RWPE2 (cell line): ENCODE data around the gene TBX15.

Experiments used
- ATAC-seq: fragments of 200-7000 bp; cut with Tn5 transposase; 3 replicates; pipeline ENCODE4 v1.9.1; 2021; ENCODE audit warnings: low read depth
- DNase-seq: peaks from one replicate; pipeline ENCODE4 v3.0.0-alpha.2; 2020; ENCODE audit warnings: low spot score
- H3K27ac ChIP-seq: fragments of 450-650 bp; 2 replicates; pipeline ENCODE4 v1.5.1; 2017; ENCODE audit warnings: mild to moderate bottlenecking; ENCODE audit not compliant: poor library complexity, severe bottlenecking
- H3K27me3 ChIP-seq: fragments of 250-450 bp; sonication (Bioruptor Pico); 2 replicates; pipeline ENCODE4 v1.5.1; 2021; ENCODE audit warnings: mild to moderate bottlenecking, moderate library complexity; ENCODE audit not compliant: insufficient read depth, poor library complexity, severe bottlenecking
- H3K36me3 ChIP-seq: fragments of 250-450 bp; sonication (Bioruptor Pico); 2 replicates; pipeline ENCODE4 v1.5.1; 2020; ENCODE audit warnings: low read depth, mild to moderate bottlenecking, moderate library complexity
- H3K4me1 ChIP-seq: fragments of 250-450 bp; sonication (Bioruptor Pico); 2 replicates; pipeline ENCODE4 v1.5.1; 2021; ENCODE audit warnings: mild to moderate bottlenecking, moderate library complexity; ENCODE audit not compliant: insufficient read depth, poor library complexity, severe bottlenecking
- H3K4me3 ChIP-seq: fragments of 250-450 bp; sonication (Bioruptor Pico); 2 replicates; pipeline ENCODE4 v1.5.1; 2021; ENCODE audit warnings: mild to moderate bottlenecking, moderate library complexity; ENCODE audit not compliant: severe bottlenecking
- H3K9me3 ChIP-seq: fragments of 250-450 bp; sonication (Bioruptor Pico); 2 replicates; pipeline ENCODE4 v1.5.1; 2021; ENCODE audit warnings: mild to moderate bottlenecking, moderate library complexity; ENCODE audit not compliant: severe bottlenecking
- TF ChIP-seq, protein P1 (sequence below): fragments of 450-650 bp; IDR thresholded peaks from one replicate; pipeline ENCODE4 v1.5.1; 2017; ENCODE audit warnings: mild to moderate bottlenecking, moderate library complexity; ENCODE audit not compliant: poor library complexity, severe bottlenecking

The TBX15 gene

DNA sequence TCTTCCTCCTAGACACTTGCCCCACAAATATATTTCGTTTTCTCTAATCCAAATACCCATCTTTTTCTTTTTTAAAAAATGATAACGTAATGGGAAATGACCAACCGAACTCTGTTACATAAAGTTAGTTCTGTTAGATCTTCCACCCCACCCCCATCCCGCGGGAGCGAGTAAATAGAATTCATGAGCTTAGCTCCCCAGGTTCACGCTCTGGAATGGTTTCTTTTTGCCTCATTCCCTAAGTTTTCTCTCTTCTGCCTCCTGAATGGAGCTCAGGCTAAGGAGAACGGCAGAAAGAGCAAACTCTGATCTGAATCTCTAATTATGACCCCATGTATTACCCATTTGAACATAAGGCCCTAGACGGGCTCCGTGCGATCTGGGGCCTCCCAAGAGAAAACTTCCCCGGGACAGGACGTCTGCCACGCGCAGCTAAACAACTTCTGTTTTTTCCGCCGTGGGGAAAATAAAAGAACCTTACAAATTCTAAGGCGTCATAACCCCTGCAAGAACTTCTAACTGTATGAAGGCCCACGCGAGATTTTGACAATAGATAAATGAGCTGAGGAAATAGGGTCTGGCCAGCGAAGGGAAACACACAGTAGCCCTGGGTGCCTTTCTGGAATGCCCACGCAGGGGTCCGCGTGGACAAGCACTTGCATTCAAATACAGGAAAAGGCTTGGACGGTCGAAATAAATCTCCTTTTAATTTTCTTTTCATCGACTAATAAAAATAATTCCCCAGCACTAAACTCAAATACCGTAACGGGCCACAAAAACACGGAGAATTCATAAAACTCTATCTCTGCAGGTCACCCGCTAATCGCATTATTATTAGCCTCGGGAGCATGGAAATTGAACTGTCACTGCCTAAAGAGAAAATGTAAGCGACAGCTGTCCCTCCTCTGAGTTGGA is 2.2 kb downstream of the TBX15 start:
- Histone ChIP-seq H3K9me3 (no peaks in the 10 kb centered on the region), H3K27ac (no peak overlapping the region), H3K27me3 (peaks cover 100% of the 10 kb centered on the region), H3K4me1 (no peaks in the 10 kb centered on the region), H3K36me3 (no peaks in the 10 kb centered on the region), H3K4me3 (no peak overlapping the region)
- TF ChIP-seq, protein P1, sequence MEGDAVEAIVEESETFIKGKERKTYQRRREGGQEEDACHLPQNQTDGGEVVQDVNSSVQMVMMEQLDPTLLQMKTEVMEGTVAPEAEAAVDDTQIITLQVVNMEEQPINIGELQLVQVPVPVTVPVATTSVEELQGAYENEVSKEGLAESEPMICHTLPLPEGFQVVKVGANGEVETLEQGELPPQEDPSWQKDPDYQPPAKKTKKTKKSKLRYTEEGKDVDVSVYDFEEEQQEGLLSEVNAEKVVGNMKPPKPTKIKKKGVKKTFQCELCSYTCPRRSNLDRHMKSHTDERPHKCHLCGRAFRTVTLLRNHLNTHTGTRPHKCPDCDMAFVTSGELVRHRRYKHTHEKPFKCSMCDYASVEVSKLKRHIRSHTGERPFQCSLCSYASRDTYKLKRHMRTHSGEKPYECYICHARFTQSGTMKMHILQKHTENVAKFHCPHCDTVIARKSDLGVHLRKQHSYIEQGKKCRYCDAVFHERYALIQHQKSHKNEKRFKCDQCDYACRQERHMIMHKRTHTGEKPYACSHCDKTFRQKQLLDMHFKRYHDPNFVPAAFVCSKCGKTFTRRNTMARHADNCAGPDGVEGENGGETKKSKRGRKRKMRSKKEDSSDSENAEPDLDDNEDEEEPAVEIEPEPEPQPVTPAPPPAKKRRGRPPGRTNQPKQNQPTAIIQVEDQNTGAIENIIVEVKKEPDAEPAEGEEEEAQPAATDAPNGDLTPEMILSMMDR: no peak
- ATAC-seq: no peak
- no peak for DNase-seq

DNA sequence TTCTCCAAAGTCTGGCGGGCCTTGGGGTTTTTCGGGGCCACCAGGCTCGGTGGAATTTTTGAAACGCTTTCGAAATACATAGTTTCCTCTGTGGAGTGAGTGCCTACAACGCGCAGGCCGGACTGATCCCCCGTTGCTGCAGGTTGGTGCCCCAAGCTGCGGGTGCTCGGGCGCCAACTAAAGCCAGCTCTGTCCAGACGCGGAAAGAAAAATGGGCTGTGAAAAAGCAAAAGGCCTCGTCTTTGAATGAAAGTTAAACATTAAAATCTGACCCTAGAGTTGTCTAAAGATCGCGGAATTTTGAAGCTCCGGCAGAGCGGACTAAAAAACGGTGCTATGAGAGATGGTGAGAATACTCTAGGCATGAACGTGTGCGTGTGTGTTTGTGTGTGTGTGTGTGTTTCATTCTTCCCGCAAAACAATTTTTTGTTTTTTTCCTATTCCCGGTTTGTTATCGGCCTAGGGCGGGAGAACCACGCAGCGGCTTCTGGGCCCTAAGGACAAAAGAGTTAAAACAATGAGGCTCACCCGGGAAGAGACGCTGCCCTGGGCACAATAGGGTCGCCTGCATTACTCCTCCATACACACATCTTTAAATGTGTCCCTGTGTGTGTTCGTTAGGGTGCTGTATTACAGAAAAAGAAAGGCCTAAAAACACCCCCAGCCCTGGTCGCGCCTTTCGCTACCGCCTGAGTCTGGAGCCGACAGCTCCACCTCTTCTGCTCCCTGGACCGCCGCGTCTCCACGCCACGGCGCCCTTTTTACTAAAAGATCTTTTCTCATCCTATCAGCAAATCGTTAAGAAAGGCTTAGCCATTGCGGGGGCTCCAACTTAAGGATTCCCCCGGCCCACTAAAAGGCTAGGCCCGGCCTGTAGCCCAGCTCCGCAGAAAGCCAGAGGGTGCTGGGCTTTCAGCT is 3.2 kb downstream of the TBX15 start:
- no peak overlapping the region for H3K27ac ChIP-seq
- DNase-seq (no peak), ATAC-seq (no peak)
- no peak overlapping the region for H3K4me3 ChIP-seq
- H3K36me3 ChIP-seq: no peaks in the 10 kb centered on the region
- H3K4me1 ChIP-seq: no peaks in the 10 kb centered on the region
- no peaks in the 10 kb centered on the region for H3K9me3 ChIP-seq
- peaks cover 100% of the 10 kb centered on the region for H3K27me3 ChIP-seq
- TF ChIP-seq, protein P1: no peak

DNA sequence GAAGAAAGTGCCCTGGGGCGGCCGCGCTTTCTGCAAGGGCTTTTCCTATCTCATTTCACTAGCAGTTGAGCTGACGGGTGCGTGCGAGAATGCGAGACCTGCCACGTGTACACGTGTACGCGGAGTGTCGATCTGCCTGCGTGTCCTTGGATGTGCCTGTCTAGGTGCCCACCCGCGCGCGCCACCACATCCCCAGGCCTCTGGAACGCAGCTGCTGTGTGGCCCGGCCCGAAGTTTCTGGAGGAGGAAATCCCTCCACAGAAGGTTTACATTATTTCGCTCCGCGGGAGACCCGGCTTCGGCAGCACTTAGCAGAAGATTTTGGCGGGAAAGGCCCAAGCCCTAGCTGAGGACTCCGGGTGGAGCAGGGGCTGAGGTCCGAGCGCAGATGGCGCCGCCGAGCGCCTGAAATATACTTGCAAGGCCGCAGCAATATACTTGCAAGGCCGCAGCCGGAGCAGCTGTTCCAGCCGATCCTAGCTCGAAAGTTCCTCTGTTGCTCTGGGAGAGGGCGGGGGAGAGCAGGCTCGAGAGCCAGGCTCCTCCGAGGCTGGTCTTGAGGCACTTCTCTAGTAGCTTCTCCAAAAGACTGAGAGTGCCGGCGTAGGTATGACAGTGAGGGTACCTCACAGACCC is 3.9 kb downstream of the TBX15 start:
- no peak for ATAC-seq

DNA sequence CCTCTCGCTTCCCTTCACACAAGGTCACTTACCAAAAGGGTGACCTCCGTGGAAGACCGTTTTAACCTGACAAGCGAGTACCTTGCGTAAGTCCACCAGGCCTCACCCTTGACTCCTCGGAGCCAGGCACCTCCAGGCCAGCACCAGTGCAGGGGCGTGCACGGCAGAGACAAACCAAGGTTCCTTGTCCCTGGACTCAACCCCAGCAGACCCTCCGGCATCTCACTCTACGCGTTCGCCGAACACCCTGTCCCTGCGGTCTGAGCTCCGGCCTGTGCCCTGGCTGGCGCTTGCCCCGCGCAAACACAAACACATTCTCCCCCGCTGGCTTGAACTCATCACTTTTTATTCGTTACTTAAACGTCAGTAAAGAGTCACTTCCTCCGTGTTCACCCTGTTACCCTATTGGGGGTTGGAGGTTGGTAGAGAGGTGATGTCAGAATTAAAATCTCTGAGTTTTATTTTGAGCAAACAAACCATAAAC is 4.5 kb downstream of the TBX15 start:
- DNase-seq (no peak), ATAC-seq (no peak)
- TF ChIP-seq, protein P1: no peak
- Histone ChIP-seq H3K36me3 (no peaks in the 10 kb centered on the region), H3K27me3 (peaks cover 100% of the 10 kb centered on the region), H3K9me3 (no peaks in the 10 kb centered on the region), H3K4me3 (no peak overlapping the region), H3K27ac (no peak overlapping the region), H3K4me1 (no peaks in the 10 kb centered on the region)

More for the DNA sequence above, 3.9 kb downstream of the TBX15 start:
- no peak overlapping the region for H3K27ac ChIP-seq
- H3K9me3 ChIP-seq: no peaks in the 10 kb centered on the region
- no peaks in the 10 kb centered on the region for H3K4me1 ChIP-seq
- H3K27me3 ChIP-seq: peaks cover 100% of the 10 kb centered on the region
- no peaks in the 10 kb centered on the region for H3K36me3 ChIP-seq
- DNase-seq: no peak
- H3K4me3 ChIP-seq: no peak overlapping the region
- TF ChIP-seq, protein P1: no peak
